A673 (cell line): ENCODE measurements around the gene EREG. TPM values are rescaled to one million over a fixed set of nuclear protein-coding genes. Genes with fewer than 3 reads are reported as not detected.

ENCODE experiments used
- BruUV-seq: library from RNA; stranded (reverse); fragments of 400-500 nt; replicated peaks from 2 replicates; lab custom pipeline; 2021; lab: Mats Ljungman, UMichigan
- CTCF ChIA-PET: fragments of 300-600 bp; sonication (Branson Sonifier 250); formaldehyde crosslinking; loops from one replicate; lab custom pipeline; 2022; ENCODE audit warnings: antibody characterized with exemption; lab: Charles Lee
- POLR2A ChIA-PET: fragments of 300-600 bp; sonication (Branson Sonifier 250); formaldehyde crosslinking; loops from one replicate; lab custom pipeline; 2022; ENCODE audit warnings: antibody characterized with exemption; ENCODE audit not compliant: low non-redundant PET; lab: Charles Lee
- DNase-seq: peaks from one replicate; pipeline ENCODE4 v3.0.0-alpha.2; 2015; ENCODE audit warnings: low spot score
- H3K27ac ChIP-seq: fragments of 200-600 bp; sonication (generic); 2 replicates; pipeline ENCODE4 v1.5.1; 2016; ENCODE audit warnings: mixed run types, low read depth, mild to moderate bottlenecking, mixed read lengths, antibody characterized with exemption, low read length; ENCODE audit not compliant: poor library complexity, severe bottlenecking
- H3K27me3 ChIP-seq: fragments of 200-600 bp; sonication (generic); replicated peaks from 2 replicates; pipeline ENCODE4 v1.6.1; 2017; ENCODE audit warnings: mixed run types, low read depth, mild to moderate bottlenecking, mixed read lengths, antibody characterized with exemption, low read length; ENCODE audit not compliant: insufficient read depth, poor library complexity
- H3K36me3 ChIP-seq: fragments of 200-600 bp; sonication (generic); 2 replicates; pipeline ENCODE4 v1.6.1; 2016; ENCODE audit warnings: mixed run types, mild to moderate bottlenecking, mixed read lengths, antibody characterized with exemption, low read length; ENCODE audit not compliant: insufficient read depth, poor library complexity, severe bottlenecking
- H3K4me1 ChIP-seq: fragments of 200-600 bp; sonication (generic); 2 replicates; pipeline ENCODE4 v1.6.1; 2017; ENCODE audit warnings: mixed run types, mild to moderate bottlenecking, mixed read lengths, antibody characterized with exemption, low read length; ENCODE audit not compliant: insufficient read depth, poor library complexity, severe bottlenecking
- H3K4me3 ChIP-seq: fragments of 200-600 bp; sonication (generic); 2 replicates; pipeline ENCODE4 v1.5.1; 2016; ENCODE audit warnings: low read depth, mixed run types, mild to moderate bottlenecking, mixed read lengths, low read length; ENCODE audit not compliant: poor library complexity, severe bottlenecking
- H3K9me3 ChIP-seq: fragments of 200-600 bp; sonication (generic); 2 replicates; pipeline ENCODE4 v1.6.1; 2016; ENCODE audit warnings: mixed run types, low read depth, mild to moderate bottlenecking, mixed read lengths, antibody characterized with exemption, low read length; ENCODE audit not compliant: poor library complexity, severe bottlenecking
- CTCF ChIP-seq: fragments of 300-800, 200-600 bp; sonication (generic); conservative IDR thresholded peaks from 2 replicates; pipeline ENCODE4 v1.5.1; 2017; ENCODE audit warnings: low read depth, mild to moderate bottlenecking, antibody characterized with exemption, low read length, moderate library complexity, mixed read lengths
- EZH2 ChIP-seq: fragments of 200-600 bp; sonication (generic); IDR thresholded peaks from 2 replicates; pipeline ENCODE4 v1.6.1; 2017; ENCODE audit warnings: borderline replicate concordance, low read depth, mild to moderate bottlenecking, mixed read lengths, antibody characterized with exemption, low read length; ENCODE audit not compliant: poor library complexity, severe bottlenecking
- intact Hi-C: fragments of 100-400 bp; cut with micrococcal nuclease; formaldehyde crosslinking; loops from one replicate; pipeline ENCODE4 v1.10.0; 2022; ENCODE audit not compliant: unreplicated experiment
- total RNA-seq: library from RNA; stranded (reverse); gene quantifications from 2 replicates; pipeline ENCODE4 v1.2.3, GENCODE V29; 2021

Gene EREG
- total RNA-seq, 1 experiment from 2014 or later, result 0.84 TPM

- Histone ChIP-seq H3K9me3 (no peaks in the 10 kb centered on the region), H3K27me3 (no peaks in the 10 kb centered on the region), H3K4me1 (no peaks in the 10 kb centered on the region), H3K27ac (no peak overlapping the region), H3K4me3 (no peak overlapping the region), H3K36me3 (no peaks in the 10 kb centered on the region)
- DNase-seq, result peak; percentile 7
- TF ChIP-seq CTCF, result no peak
- TF ChIP-seq EZH2, result no peak
- ChIA-PET CTCF (no interaction called here), POLR2A (no interaction called here)
- no TSS peak for BruUV-seq
- intact Hi-C loops, result no loop called here
Measured at GRCh38 chr4:74368596-74368995, 3.7 kb downstream of the EREG start.

GRCh38 chr4:74369855-74370254 lies 4.9 kb downstream of the EREG start:
- ChIA-PET CTCF (no interaction called here), POLR2A (no interaction called here)
- H3K36me3 ChIP-seq, result no peaks in the 10 kb centered on the region
- H3K4me3 ChIP-seq, result no peak overlapping the region
- no peaks in the 10 kb centered on the region for H3K27me3 ChIP-seq
- TF ChIP-seq CTCF, result no peak
- TF ChIP-seq EZH2, result no peak
- H3K27ac ChIP-seq, result no peak overlapping the region
- H3K9me3 ChIP-seq, result no peaks in the 10 kb centered on the region
- no peaks in the 10 kb centered on the region for H3K4me1 ChIP-seq
- no TSS peak for BruUV-seq
- DNase-seq, result no peak
- intact Hi-C loops, result loop anchor here (5.0 kb wide), 1 partner anchor 302 kb away; no protein-coding TSS in a partner anchor

- peak; percentile 68 for DNase-seq
- CTCF ChIA-PET, result no interaction called here
Measured at GRCh38 chr4:74370912-74371311, 6.0 kb downstream of the EREG start.

More at GRCh38 chr4:74370912-74371311, 6.0 kb downstream of the EREG start:
- POLR2A ChIA-PET, result no interaction called here
- Histone ChIP-seq H3K27me3 (no peaks in the 10 kb centered on the region), H3K27ac (no peak overlapping the region), H3K9me3 (no peaks in the 10 kb centered on the region), H3K4me3 (no peak overlapping the region), H3K36me3 (no peaks in the 10 kb centered on the region), H3K4me1 (no peaks in the 10 kb centered on the region)
- intact Hi-C loops, result loop anchor here (5.0 kb wide), 1 partner anchor 301 kb away; no protein-coding TSS in a partner anchor
- BruUV-seq, result no TSS peak
- TF ChIP-seq EZH2 (no peak), CTCF (peak; percentile 57)
